Measurements from ENCODE around the gene CACNA1C.

The CACNA1C gene

DNA sequence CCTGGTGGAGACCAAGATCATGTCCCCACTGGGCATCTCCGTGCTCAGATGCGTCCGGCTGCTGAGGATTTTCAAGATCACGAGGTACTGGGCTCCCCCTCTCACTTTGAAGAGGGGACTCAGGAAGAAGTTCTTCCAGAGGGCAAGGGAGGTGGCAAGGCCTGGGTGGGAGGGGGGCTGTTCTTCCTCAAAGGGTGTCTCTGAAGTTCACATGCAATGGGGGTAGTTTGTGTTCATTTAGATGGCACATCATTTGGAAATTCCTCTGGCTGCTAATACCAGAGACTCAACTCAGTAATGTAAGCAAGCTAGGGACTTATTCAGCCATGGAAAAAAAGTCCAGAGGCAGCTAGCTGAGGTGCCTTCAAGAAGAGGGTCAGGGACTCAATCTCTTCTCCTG, 514.9 kb downstream of the CACNA1C start:
- H3K27ac ChIP-seq (ENCODE audit: low read length): no peak overlapping the region
- peaks cover 0 to 3% of the 10 kb centered on the region in 2 donors for H3K36me3 ChIP-seq (ENCODE audit: control insufficient read depth in 1 of 2, insufficient read depth in 2 of 2, low read length in 2 of 2)
- no peaks in the 10 kb centered on the region for H3K4me1 ChIP-seq (ENCODE audit: control insufficient read depth in 1 of 2, insufficient read depth in 2 of 2, low read length in 2 of 2)
- H3K4me3 ChIP-seq (ENCODE audit: low read depth in 1 of 2, low read length in 2 of 2): no peak overlapping the region
- H3K27me3 ChIP-seq (ENCODE audit: low read depth, low read length): no peaks in the 10 kb centered on the region
- no peaks in the 10 kb centered on the region for H3K9me3 ChIP-seq (ENCODE audit: control insufficient read depth in 1 of 2, low read length in 2 of 2)

DNA sequence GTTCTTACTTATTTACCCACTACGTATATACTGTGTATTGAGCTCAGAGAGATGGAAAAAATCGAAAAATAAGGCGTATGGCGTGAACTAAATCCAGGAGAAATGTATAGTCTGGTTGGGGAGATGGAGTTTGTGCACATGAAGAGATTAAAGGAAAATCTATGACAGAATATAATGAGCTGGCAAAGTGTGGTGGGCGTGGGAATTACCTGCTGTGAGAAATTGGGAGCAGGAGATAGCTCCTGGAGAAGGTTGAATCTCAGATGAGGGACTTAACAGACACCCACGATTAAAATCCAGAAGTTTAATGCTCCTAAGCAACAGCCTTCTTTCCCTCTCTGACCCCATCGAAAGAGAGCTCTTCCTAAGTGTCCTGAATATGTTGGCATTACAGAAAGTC, 517.8 kb downstream of the CACNA1C start:
- Histone ChIP-seq H3K4me3 (ENCODE audit: low read depth in 1 of 2, low read length in 2 of 2) (no peak overlapping the region), H3K9me3 (ENCODE audit: control insufficient read depth in 1 of 2, low read length in 2 of 2) (no peaks in the 10 kb centered on the region), H3K36me3 (ENCODE audit: control insufficient read depth in 1 of 2, insufficient read depth in 2 of 2, low read length in 2 of 2) (peaks cover 0 to 3% of the 10 kb centered on the region in 2 donors), H3K27me3 (ENCODE audit: low read depth, low read length) (no peaks in the 10 kb centered on the region), H3K4me1 (ENCODE audit: control insufficient read depth in 1 of 2, insufficient read depth in 2 of 2, low read length in 2 of 2) (no peaks in the 10 kb centered on the region), H3K27ac (ENCODE audit: low read length) (no peak overlapping the region)

DNA sequence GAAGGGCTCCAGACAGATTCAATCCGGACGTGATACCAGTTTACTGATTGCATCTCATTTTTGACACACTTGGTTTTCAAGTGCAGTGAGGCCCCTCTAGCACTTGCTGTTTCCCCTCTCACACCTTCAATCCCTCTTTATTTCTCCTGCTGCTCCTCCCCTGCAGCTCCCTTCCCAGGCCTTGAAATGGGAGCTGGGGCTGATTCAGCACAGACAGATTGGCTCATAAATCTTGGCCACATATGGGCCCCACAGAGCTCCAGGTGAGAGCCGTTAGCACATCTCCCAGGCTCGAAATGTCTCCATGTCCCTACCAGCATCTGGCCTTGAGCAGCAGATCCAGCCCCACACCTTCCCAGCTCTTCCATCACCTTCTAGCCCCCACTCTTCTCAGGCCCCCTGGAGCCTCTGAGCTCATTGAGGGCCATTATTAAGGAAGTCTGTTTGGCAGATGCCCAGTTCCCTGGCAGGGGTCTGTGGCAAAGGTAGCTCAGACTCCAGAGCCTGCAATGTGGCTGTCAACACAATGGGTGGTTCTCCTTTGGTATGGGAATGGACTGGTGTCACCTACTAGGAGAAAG, 521.7 kb downstream of the CACNA1C start:
- Histone ChIP-seq H3K4me1 (ENCODE audit: control insufficient read depth in 1 of 2, insufficient read depth in 2 of 2, low read length in 2 of 2) (no peaks in the 10 kb centered on the region), H3K27ac (ENCODE audit: low read length) (no peak overlapping the region), H3K9me3 (ENCODE audit: control insufficient read depth in 1 of 2, low read length in 2 of 2) (no peaks in the 10 kb centered on the region), H3K27me3 (ENCODE audit: low read depth, low read length) (no peaks in the 10 kb centered on the region), H3K36me3 (ENCODE audit: control insufficient read depth in 1 of 2, insufficient read depth in 2 of 2, low read length in 2 of 2) (no peaks in the 10 kb centered on the region), H3K4me3 (ENCODE audit: low read depth in 1 of 2, low read length in 2 of 2) (no peak overlapping the region)

DNA sequence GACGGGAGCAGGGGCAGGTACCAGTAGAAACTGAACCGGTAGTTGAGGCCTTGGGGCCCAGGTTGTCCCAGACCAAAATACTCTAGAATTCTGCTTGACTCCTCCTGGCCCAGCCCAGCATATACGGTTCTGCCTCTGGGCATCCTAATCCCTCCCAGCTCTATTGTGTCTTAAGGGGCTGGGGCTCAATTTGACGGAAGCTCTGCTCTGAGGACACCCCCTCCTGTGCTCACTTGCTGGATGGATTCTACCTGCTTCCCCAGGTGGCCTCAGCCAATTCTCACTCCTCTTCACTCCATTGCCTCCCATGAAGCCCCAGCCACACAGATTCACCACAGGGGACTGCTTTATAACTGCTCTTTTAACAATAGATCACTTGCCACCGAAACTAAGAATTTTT, 522.5 kb downstream of the CACNA1C start:
- H3K4me3 ChIP-seq (ENCODE audit: low read depth in 1 of 2, low read length in 2 of 2): no peak overlapping the region
- no peaks in the 10 kb centered on the region for H3K36me3 ChIP-seq (ENCODE audit: control insufficient read depth in 1 of 2, insufficient read depth in 2 of 2, low read length in 2 of 2)
- H3K27ac ChIP-seq (ENCODE audit: low read length): no peak overlapping the region
- H3K27me3 ChIP-seq (ENCODE audit: low read depth, low read length): no peaks in the 10 kb centered on the region
- peaks cover 0 to under 1% of the 10 kb centered on the region in 2 donors for H3K4me1 ChIP-seq (ENCODE audit: control insufficient read depth in 1 of 2, insufficient read depth in 2 of 2, low read length in 2 of 2)
- H3K9me3 ChIP-seq (ENCODE audit: control insufficient read depth in 1 of 2, low read length in 2 of 2): no peaks in the 10 kb centered on the region

- Histone ChIP-seq H3K27ac (ENCODE audit: low read length) (no peak overlapping the region), H3K4me3 (ENCODE audit: low read depth in 1 of 2, low read length in 2 of 2) (no peak overlapping the region), H3K9me3 (ENCODE audit: control insufficient read depth in 1 of 2, low read length in 2 of 2) (no peaks in the 10 kb centered on the region), H3K36me3 (ENCODE audit: control insufficient read depth in 1 of 2, insufficient read depth in 2 of 2, low read length in 2 of 2) (no peaks in the 10 kb centered on the region), H3K4me1 (ENCODE audit: control insufficient read depth in 1 of 2, insufficient read depth in 2 of 2, low read length in 2 of 2) (peaks cover 0 to 6% of the 10 kb centered on the region in 2 donors), H3K27me3 (ENCODE audit: low read depth, low read length) (no peaks in the 10 kb centered on the region)
Observed at GRCh38 chr12:2578211-2578610, 525.4 kb downstream of the CACNA1C start.

DNA sequence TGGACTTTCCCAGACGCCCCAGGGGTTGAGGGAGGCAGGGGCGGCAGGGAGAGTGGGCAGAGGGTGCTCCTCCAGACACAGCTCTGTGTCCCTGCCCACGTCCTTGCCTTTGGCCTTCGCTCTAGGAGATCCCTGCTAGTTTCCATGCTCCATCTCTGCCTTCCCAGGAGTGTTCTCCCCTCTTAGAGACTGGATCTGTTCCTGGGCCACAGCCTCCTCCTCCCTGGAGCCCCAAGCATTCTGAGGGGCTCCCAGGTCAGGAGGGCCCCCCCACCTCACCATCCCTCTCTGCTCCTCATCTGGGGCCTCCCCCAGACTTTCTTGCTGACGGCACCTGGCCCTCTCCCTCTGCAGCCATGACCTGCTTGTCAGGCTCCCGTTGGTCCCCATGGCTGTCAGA, 526.0 kb downstream of the CACNA1C start:
- peaks cover 0 to 6% of the 10 kb centered on the region in 2 donors for H3K4me1 ChIP-seq (ENCODE audit: control insufficient read depth in 1 of 2, insufficient read depth in 2 of 2, low read length in 2 of 2)
- no peaks in the 10 kb centered on the region for H3K36me3 ChIP-seq (ENCODE audit: control insufficient read depth in 1 of 2, insufficient read depth in 2 of 2, low read length in 2 of 2)

DNA sequence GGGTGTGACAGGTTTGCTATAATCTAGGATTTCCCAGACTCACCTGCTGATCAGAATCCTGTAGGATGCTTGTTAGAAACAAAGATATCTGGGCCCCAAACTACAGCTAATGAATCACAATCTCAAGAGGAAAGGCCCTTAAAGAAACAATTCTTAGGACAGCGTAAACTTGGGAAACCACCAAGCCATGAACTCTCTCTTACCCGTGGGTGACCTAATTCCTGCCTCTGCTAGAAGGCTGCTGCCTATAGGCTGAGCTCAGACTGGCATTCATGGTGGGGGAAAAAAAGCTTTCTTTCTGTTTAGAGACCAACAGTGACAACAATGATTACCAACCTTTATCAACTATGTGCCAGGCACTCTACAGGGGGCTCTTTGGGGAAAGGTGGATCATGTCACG, 528.0 kb downstream of the CACNA1C start:
- no peak overlapping the region for H3K27ac ChIP-seq (ENCODE audit: low read length)
- no peaks in the 10 kb centered on the region for H3K27me3 ChIP-seq (ENCODE audit: low read depth, low read length)
- H3K36me3 ChIP-seq (ENCODE audit: control insufficient read depth in 1 of 2, insufficient read depth in 2 of 2, low read length in 2 of 2): peaks cover 0 to 9% of the 10 kb centered on the region in 2 donors
- H3K4me1 ChIP-seq (ENCODE audit: control insufficient read depth in 1 of 2, insufficient read depth in 2 of 2, low read length in 2 of 2): peaks cover 0 to 6% of the 10 kb centered on the region in 2 donors
- H3K9me3 ChIP-seq (ENCODE audit: control insufficient read depth in 1 of 2, low read length in 2 of 2): no peaks in the 10 kb centered on the region
- no peak overlapping the region for H3K4me3 ChIP-seq (ENCODE audit: low read depth in 1 of 2, low read length in 2 of 2)

More for the DNA sequence above, 526.0 kb downstream of the CACNA1C start:
- H3K9me3 ChIP-seq (ENCODE audit: control insufficient read depth in 1 of 2, low read length in 2 of 2): no peaks in the 10 kb centered on the region
- no peaks in the 10 kb centered on the region for H3K27me3 ChIP-seq (ENCODE audit: low read depth, low read length)
- H3K27ac ChIP-seq (ENCODE audit: low read length): no peak overlapping the region
- H3K4me3 ChIP-seq (ENCODE audit: low read depth in 1 of 2, low read length in 2 of 2): no peak overlapping the region

DNA sequence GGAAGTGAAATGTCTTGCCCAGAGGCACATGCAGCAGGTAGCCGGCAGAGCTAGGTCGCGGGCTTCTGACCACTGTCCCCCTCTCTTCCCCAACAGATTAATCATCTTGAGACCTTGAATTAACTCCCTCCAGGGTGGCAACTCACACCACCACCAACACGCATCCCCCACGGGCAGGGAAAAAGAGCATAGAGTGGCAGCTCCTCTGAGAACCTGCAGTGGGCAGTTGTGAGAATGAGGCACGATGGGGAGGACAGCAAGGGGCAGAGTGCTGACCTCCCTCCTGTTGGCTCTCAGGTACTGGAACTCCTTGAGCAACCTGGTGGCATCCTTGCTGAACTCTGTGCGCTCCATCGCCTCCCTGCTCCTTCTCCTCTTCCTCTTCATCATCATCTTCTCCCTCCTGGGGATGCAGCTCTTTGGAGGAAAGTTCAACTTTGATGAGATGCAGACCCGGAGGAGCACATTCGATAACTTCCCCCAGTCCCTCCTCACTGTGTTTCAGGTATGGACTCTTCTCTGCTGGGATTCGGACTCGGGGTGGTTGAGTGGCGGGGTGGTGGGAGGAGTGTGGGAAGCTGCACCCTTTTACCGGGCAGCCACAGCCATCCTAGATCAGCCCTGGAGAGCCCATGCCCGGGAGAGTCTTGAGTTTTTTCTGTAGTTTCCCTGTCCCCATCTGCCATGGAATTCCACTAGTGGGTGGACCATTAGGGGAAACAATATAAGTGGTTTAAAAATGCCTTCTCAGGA, 528.7 kb downstream of the CACNA1C start:
- Histone ChIP-seq H3K27ac (ENCODE audit: low read length) (no peak overlapping the region), H3K4me1 (ENCODE audit: control insufficient read depth in 1 of 2, insufficient read depth in 2 of 2, low read length in 2 of 2) (peaks cover 0 to 6% of the 10 kb centered on the region in 2 donors), H3K36me3 (ENCODE audit: control insufficient read depth in 1 of 2, insufficient read depth in 2 of 2, low read length in 2 of 2) (peaks cover 0 to 11% of the 10 kb centered on the region in 2 donors), H3K27me3 (ENCODE audit: low read depth, low read length) (no peaks in the 10 kb centered on the region), H3K4me3 (ENCODE audit: low read depth in 1 of 2, low read length in 2 of 2) (no peak overlapping the region), H3K9me3 (ENCODE audit: control insufficient read depth in 1 of 2, low read length in 2 of 2) (no peaks in the 10 kb centered on the region)

DNA sequence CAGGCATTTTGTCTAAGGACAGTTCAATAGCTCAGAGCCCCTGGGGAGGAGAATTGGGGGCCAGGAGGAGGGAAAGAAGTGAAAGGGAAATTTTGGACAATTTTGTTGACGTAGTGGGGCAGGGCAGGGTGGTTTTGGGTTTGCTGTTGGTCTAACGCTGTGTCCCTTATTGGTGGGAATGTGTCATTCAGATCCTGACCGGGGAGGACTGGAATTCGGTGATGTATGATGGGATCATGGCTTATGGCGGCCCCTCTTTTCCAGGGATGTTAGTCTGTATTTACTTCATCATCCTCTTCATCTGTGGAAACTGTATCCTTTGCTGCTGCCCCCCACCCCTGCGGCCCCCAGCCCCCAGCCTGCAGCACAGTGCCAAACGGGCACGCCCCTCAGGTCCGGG, 529.8 kb downstream of the CACNA1C start:
- H3K27me3 ChIP-seq (ENCODE audit: low read depth, low read length): no peaks in the 10 kb centered on the region
- H3K36me3 ChIP-seq (ENCODE audit: control insufficient read depth in 1 of 2, insufficient read depth in 2 of 2, low read length in 2 of 2): peaks cover 0 to 14% of the 10 kb centered on the region in 2 donors
- H3K27ac ChIP-seq (ENCODE audit: low read length): no peak overlapping the region
- H3K4me3 ChIP-seq (ENCODE audit: low read depth in 1 of 2, low read length in 2 of 2): no peak overlapping the region
- peaks cover 0 to 6% of the 10 kb centered on the region in 2 donors for H3K4me1 ChIP-seq (ENCODE audit: control insufficient read depth in 1 of 2, insufficient read depth in 2 of 2, low read length in 2 of 2)
- no peaks in the 10 kb centered on the region for H3K9me3 ChIP-seq (ENCODE audit: control insufficient read depth in 1 of 2, low read length in 2 of 2)

DNA sequence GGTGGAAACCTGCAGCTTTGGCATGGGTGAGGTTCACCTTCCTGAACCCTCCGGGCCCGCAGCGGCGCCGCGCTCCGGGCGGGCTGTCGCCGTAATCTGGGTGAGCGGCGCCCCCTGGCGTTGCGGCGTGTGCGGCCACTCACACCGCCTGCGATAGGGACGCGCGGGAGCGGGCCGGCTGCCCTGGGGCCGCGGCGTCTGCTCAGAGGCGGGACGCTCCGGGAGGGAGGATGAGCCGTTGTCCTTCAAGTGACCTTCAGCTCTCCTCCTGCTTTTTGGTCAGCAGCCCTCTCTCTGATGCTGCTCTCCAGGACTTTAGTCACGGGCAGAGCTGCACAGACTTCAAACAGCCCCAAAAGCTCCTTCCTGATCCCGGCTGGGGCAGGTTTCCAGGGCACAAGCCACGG, 530.3 kb downstream of the CACNA1C start:
- no peaks in the 10 kb centered on the region for H3K9me3 ChIP-seq (ENCODE audit: control insufficient read depth in 1 of 2, low read length in 2 of 2)
- no peak overlapping the region for H3K27ac ChIP-seq (ENCODE audit: low read length)
- H3K36me3 ChIP-seq (ENCODE audit: control insufficient read depth in 1 of 2, insufficient read depth in 2 of 2, low read length in 2 of 2): peaks cover 0 to 18% of the 10 kb centered on the region in 2 donors
- H3K4me1 ChIP-seq (ENCODE audit: control insufficient read depth in 1 of 2, insufficient read depth in 2 of 2, low read length in 2 of 2): peaks cover 0 to 6% of the 10 kb centered on the region in 2 donors
- H3K27me3 ChIP-seq (ENCODE audit: low read depth, low read length): no peaks in the 10 kb centered on the region
- no peak overlapping the region for H3K4me3 ChIP-seq (ENCODE audit: low read depth in 1 of 2, low read length in 2 of 2)

DNA sequence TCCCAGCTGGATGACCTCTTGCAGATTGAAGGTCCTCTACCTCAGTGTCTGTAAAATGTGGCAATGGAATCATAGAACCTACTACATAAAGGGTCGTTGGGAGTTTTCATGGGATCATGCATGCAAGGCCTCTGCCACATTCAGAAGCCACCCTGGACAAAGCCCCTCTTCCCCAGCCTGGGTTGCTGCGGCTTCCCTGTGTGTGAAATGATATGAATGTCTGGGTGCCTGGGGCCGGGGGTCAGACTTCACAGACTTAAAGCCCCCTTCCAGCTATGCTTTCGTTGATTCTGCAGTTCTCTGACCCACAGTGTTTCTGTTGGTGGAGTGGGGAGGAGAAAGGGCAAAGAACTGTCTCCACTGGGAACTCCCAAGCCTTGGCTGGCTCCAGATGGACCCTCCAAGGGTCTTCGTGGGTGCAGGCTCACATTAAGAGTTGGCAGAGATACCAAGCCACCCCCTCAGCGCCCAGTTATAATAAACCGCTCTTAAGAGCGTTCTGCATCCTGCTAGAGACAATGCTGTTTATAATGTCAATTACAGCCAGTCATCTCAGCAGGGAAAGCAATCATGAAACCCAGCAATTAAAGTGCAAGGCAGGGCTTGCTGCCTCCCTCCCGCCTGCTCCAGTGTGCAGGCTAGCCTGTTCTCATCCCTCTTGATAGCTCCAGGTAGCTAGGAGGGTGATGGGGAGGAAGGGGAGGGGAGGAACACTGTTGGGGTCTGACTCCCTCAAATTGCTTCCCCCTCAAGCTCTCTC, 531.0 kb downstream of the CACNA1C start:
- no peaks in the 10 kb centered on the region for H3K27me3 ChIP-seq (ENCODE audit: low read depth, low read length)
- peaks cover 0 to 23% of the 10 kb centered on the region in 2 donors for H3K36me3 ChIP-seq (ENCODE audit: control insufficient read depth in 1 of 2, insufficient read depth in 2 of 2, low read length in 2 of 2)
- H3K9me3 ChIP-seq (ENCODE audit: control insufficient read depth in 1 of 2, low read length in 2 of 2): no peaks in the 10 kb centered on the region
- H3K27ac ChIP-seq (ENCODE audit: low read length): no peak overlapping the region
- H3K4me1 ChIP-seq (ENCODE audit: control insufficient read depth in 1 of 2, insufficient read depth in 2 of 2, low read length in 2 of 2): peaks cover 0 to 6% of the 10 kb centered on the region in 2 donors
- H3K4me3 ChIP-seq (ENCODE audit: low read depth in 1 of 2, low read length in 2 of 2): no peak overlapping the region

Measured in muscle layer of duodenum (tissue), 2 donors.